SU-DHL-6 (cell line): Measurements from ENCODE around the gene C6orf15.

Experiments used
- CTCF ChIP-seq: fragments of 200-600 bp; sonication (generic); IDR thresholded peaks from one replicate; pipeline ENCODE4 v1.5.1; 2017; ENCODE audit warnings: antibody characterized with exemption, mild to moderate bottlenecking, low read length, moderate library complexity; ENCODE audit not compliant: insufficient read depth, poor library complexity, severe bottlenecking
- EZH2phosphoT487 ChIP-seq: fragments of 200-600 bp; sonication (generic), shearing (Covaris generic); conservative IDR thresholded peaks from 2 replicates; pipeline ENCODE4 v1.6.1; 2018; ENCODE audit warnings: mild to moderate bottlenecking, antibody characterized with exemption, low read length, moderate library complexity, mixed read lengths

DNA sequence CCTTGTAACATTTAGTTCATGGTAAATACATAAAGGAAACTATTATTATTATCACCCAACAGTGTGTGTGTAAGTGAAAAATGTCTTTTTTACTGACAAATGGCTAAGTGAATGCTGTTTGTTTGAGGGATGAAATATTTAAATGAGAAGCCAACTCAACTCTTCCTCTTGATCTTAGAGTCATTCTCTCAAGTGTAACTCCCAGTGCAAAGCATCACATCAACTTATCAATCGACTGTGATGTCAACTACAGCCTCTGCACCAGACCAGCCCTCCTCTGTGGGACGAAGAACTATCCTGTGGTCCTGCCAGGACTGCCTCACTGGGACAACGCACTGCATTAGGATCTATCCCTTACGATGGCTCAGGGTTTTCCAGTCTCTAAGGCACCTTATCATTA is 5.3 kb downstream of the C6orf15 start:
- no peak for TF ChIP-seq CTCF
- TF ChIP-seq EZH2phosphoT487 = no peak
